Stimulated activated CD8-positive, alpha-beta memory T cell treated with anti-CD3 and anti-CD28 coated beads, Interleukin-4, amount 100 ng/mL, for 1 hour (primary cell): ENCODE results near the gene MDP1.
"Not testable (repeated sequence)": the region's sequence is repeated elsewhere in the genome, so short reads cannot be mapped to it uniquely, and the experiment has no call there.

ENCODE experiments used
- DNase-seq, 2 donors: peaks; one replicate each; pipeline ENCODE4 v3.0.0-alpha.2; 2020; ENCODE audit warnings: low read depth in 2 of 2, low spot score in 1 of 2

The MDP1 gene

GRCh38 chr14:24251880-24252288, 36.0 kb upstream of the MDP1 start:
- no peak for DNase-seq

GRCh38 chr14:24250354-24250753, 34.5 kb upstream of the MDP1 start:
- no peak for DNase-seq

GRCh38 chr14:24249230-24250021, 33.6 kb upstream of the MDP1 start:
- DNase-seq: no peak

- no peak for DNase-seq
Observed at GRCh38 chr14:24247422-24247821, 31.6 kb upstream of the MDP1 start.

- DNase-seq: no peak
Observed at GRCh38 chr14:24246765-24247212, 30.9 kb upstream of the MDP1 start.

GRCh38 chr14:24245350-24245749, 29.5 kb upstream of the MDP1 start:
- DNase-seq: not testable (repeated sequence)

- DNase-seq: no peak
Observed at GRCh38 chr14:24243336-24243836, 27.5 kb upstream of the MDP1 start.

- DNase-seq: peak; percentile 80 to 86
Observed at GRCh38 chr14:24241829-24242443, 26.1 kb upstream of the MDP1 start.

GRCh38 chr14:24240110-24240918, 24.4 kb upstream of the MDP1 start:
- DNase-seq: no peak

GRCh38 chr14:24238527-24239037, 22.7 kb upstream of the MDP1 start:
- no peak for DNase-seq

GRCh38 chr14:24238123-24238522, 22.3 kb upstream of the MDP1 start:
- no peak for DNase-seq

GRCh38 chr14:24237463-24237955, 21.6 kb upstream of the MDP1 start:
- no peak for DNase-seq

GRCh38 chr14:24236689-24237462, 21.0 kb upstream of the MDP1 start:
- DNase-seq: no peak

- no peak for DNase-seq
Observed at GRCh38 chr14:24235804-24236688, 20.2 kb upstream of the MDP1 start.

GRCh38 chr14:24234095-24235005, 18.5 kb upstream of the MDP1 start:
- DNase-seq: no peak

- DNase-seq: no peak
Observed at GRCh38 chr14:24233538-24233866, 17.6 kb upstream of the MDP1 start.

- no peak for DNase-seq
Observed at GRCh38 chr14:24232645-24233537, 17.0 kb upstream of the MDP1 start, which contains the start of gene GMPR2. GMPR2 (plus strand) TSS chr14:24232929; CDS start chr14:24233254, 325 bp downstream.
